Common myeloid progenitor, CD34-positive (primary cell): ENCODE measurements around the gene CATSPERZ.
"Not testable (repeated sequence)": the region's sequence is repeated elsewhere in the genome, so short reads cannot be mapped to it uniquely, and the experiment has no call there.

Experiments used
- CTCF ChIA-PET: fragments of 350-600 bp; sonication (Branson Sonifier 250); formaldehyde crosslinking; loops from one replicate; lab custom pipeline; 2021; ENCODE audit warnings: antibody characterized with exemption; lab: Charles Lee
- POLR2A ChIA-PET: fragments of 350-600 bp; sonication (Branson Sonifier 250); formaldehyde crosslinking; loops from one replicate; lab custom pipeline; 2021; ENCODE audit warnings: antibody characterized with exemption; lab: Charles Lee
- DNase-seq, 3 donors: peaks; one replicate each; pipeline versions ENCODE4 v3.0.0 to v3.0.0-alpha.2; 2013
- H3K27ac ChIP-seq, 2 experiments: 1 replicate in 1 of 2; 2 replicates in 1 of 2; pipeline ENCODE4 v1.7.0; 2013; ENCODE audit warnings: inconsistent platforms in 2 of 2, low read length in 2 of 2, mild to moderate bottlenecking in 2 of 2, low read depth in 1 of 2, moderate library complexity in 1 of 2; ENCODE audit not compliant: severe bottlenecking in 2 of 2, insufficient read depth in 1 of 2, poor library complexity in 1 of 2
- H3K27me3 ChIP-seq, 5 experiments: replicated peaks in 2 of 5; 1 replicate in 3 of 5; 2 replicates in 2 of 5; pipeline versions ENCODE4 v1.6.1 to v1.7.0; 2013; ENCODE audit warnings: low read length in 4 of 5, mild to moderate bottlenecking in 2 of 5, moderate library complexity in 2 of 5, inconsistent platforms in 1 of 5; ENCODE audit not compliant: insufficient read depth in 5 of 5, control insufficient read depth in 4 of 5
- H3K36me3 ChIP-seq, 4 experiments: 1 replicate in 2 of 4; 2 replicates in 2 of 4; pipeline versions ENCODE4 v1.6.1 to v1.7.0; 2013; ENCODE audit warnings: low read length in 3 of 4, control low read depth in 1 of 4, mild to moderate bottlenecking in 1 of 4; ENCODE audit not compliant: control insufficient read depth in 4 of 4, insufficient read depth in 4 of 4
- H3K4me1 ChIP-seq, 4 experiments: 1 replicate in 3 of 4; 2 replicates in 1 of 4; pipeline versions ENCODE4 v1.6.1 to v1.7.1; 2013; ENCODE audit warnings: low read length in 3 of 4, mild to moderate bottlenecking in 3 of 4, control low read depth in 1 of 4, inconsistent platforms in 1 of 4, moderate library complexity in 1 of 4; ENCODE audit not compliant: control insufficient read depth in 4 of 4, insufficient read depth in 4 of 4; ENCODE audit errors: control extremely low read depth in 1 of 4
- H3K4me3 ChIP-seq, 7 experiments: 1 replicate in 4 of 7; 2 replicates in 3 of 7; pipeline versions ENCODE4 v1.5.1 to v1.7.0; 2013; ENCODE audit warnings: mild to moderate bottlenecking in 7 of 7, low read length in 6 of 7, moderate library complexity in 6 of 7, inconsistent platforms in 2 of 7, low read depth in 2 of 7, control low read depth in 1 of 7; ENCODE audit not compliant: insufficient read depth in 4 of 7, control insufficient read depth in 1 of 7; ENCODE audit errors: extremely low read depth in 1 of 7
- H3K9me3 ChIP-seq, 5 experiments: 1 replicate in 4 of 5; 2 replicates in 1 of 5; pipeline versions ENCODE4 v1.6.1 to v1.7.1; 2013; ENCODE audit warnings: low read length in 4 of 5, mild to moderate bottlenecking in 2 of 5, inconsistent platforms in 1 of 5, low read depth in 1 of 5, moderate library complexity in 1 of 5; ENCODE audit not compliant: control insufficient read depth in 4 of 5, insufficient read depth in 2 of 5; ENCODE audit errors: control extremely low read depth in 1 of 5
- WGBS: methylation state at CpG from one replicate; pipeline ENCODE4 v1.1.5; 2013; ENCODE audit not compliant: insufficient coverage; 5-methylcytosine and 5-hydroxymethylcytosine counted together

Gene CATSPERZ

DNA sequence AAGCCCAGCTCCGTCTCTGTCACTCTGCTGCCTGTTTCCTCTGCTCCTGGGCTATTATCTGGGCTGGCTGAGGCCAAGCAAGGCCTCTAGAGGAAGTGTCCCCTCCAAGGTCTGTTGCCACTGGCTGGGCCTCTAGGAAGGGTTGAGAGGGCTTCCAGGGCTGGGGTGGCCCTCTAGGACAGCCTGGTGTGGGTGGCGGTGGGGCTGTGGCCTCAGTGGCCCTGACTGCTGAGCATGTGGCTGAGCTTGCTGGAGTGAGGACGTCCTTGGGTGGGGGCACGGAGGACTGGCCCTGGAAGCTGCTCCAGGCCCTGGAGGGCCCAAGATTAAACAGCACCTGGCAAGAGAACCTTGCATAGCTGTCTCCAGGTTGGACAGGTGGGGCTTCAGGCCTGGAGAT, 23.8 kb downstream of the CATSPERZ start:
- H3K27me3 ChIP-seq, POLR2A ChIA-PET, DNase-seq, H3K27ac ChIP-seq, H3K9me3 ChIP-seq, H3K4me3 ChIP-seq: not testable (repeated sequence)
- CTCF ChIA-PET: interaction anchor here (1.0 to 4.8 kb wide), 7 partner anchors 8 to 325 kb away, joined by 3 to 23 read pairs (median 4); no protein-coding TSS in a partner anchor
- peaks cover 5 to 22% (median 16%) of the 10 kb centered on the region in 4 experiments for H3K36me3 ChIP-seq
- H3K4me1 ChIP-seq: peaks cover 0 to 19% (median 7%) of the 10 kb centered on the region in 4 experiments
- WGBS: 100% methylated on average over 4 of the region's 4 CpGs

DNA sequence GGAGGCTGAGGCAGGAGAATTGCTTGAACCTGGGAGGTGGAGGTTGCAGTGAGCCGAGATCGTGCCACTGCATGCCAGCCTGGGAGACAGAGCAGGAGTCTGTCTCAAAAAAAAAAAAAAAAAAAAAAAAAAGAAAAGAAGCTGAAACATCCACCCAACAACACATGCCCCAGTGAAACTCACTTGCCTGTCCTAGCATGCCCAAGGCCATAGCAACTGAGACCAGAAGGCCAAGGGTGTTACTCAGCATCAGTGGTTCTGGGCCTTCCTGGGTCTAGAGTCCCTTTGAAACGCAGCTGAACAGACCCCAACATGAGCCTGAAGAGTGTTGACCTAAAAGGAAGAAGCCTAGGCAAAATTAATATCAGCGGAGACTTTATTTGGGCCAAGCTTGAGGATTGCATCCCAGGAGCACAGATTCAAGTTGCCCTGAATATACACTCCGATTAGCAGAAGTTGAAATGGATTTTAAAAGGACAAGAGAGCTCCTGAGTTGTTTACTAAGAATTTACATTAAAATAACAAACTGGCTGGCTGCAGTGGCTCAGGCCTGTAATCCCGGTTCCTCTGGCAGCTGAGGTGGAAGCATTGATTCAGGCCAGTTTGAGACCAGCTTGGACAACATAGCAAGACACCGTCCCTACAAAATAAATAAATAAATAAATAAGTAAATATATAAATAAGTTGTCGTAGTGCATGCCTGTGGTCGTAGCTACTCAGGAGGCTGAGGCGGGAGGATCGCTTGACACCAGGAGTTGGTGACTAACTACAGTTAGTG, 24.7 kb downstream of the CATSPERZ start:
- DNase-seq: no peak
- Histone ChIP-seq H3K9me3 (no peaks in the 10 kb centered on the region), H3K27ac (no peak overlapping the region), H3K4me1 (peaks cover 0 to 13% (median 0%) of the 10 kb centered on the region in 4 experiments), H3K36me3 (peaks cover 5 to 22% (median 16%) of the 10 kb centered on the region in 4 experiments), H3K27me3 (no peaks in the 10 kb centered on the region), H3K4me3 (no peak overlapping the region)
- 95% methylated on average over 5 of the region's 11 CpGs for WGBS
- ChIA-PET POLR2A (no interaction called here), CTCF (interaction anchor here (1.0 to 4.8 kb wide), 4 partner anchors 10 to 48 kb away, joined by 3 to 23 read pairs (median 4); no protein-coding TSS in a partner anchor)

- no peak for DNase-seq
- Histone ChIP-seq H3K4me1 (peaks cover 0 to 29% (median 11%) of the 10 kb centered on the region in 4 experiments), H3K9me3 (no peaks in the 10 kb centered on the region), H3K27me3 (no peaks in the 10 kb centered on the region), H3K27ac (no peak overlapping the region), H3K36me3 (peaks cover 0 to 7% (median 5%) of the 10 kb centered on the region in 4 experiments), H3K4me3 (no peak overlapping the region)
- WGBS: 100% methylated on average over 1 of the region's 2 CpGs
- CTCF ChIA-PET: interaction anchor here (1.1 to 1.8 kb wide), 4 partner anchors 10 to 32 kb away, joined by 3 to 5 read pairs (median 3); partner anchors contain the start of genes PRDX5 and TRMT112
- POLR2A ChIA-PET: interaction anchor here (0.6 to 0.9 kb wide), 2 partner anchors 10 to 45 kb away, joined by 3 to 6 read pairs; partner anchors contain the start of genes PRDX5 and TRMT112
These were observed 27.2 kb downstream of the CATSPERZ start for GRCh38 chr11:64327375-64327774.

DNA sequence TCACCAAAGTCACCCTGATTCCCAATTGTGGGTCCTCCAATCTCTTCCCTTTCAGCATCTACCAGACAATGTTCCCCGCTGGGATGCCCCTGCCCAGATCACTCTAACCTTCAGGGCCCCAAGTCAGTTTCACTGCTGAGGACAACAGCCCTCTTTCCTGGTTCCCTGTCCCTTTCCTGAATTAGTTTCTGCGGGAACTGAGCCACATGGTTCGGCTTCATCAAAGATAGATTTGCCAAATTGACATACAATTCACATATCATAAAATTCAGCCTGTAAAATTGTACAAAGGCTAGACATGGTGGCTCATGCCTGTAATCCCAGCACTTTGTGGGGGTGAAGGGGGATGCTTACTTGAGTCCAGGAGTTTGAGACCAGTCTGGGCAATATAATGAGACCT, 27.8 kb downstream of the CATSPERZ start:
- H3K36me3 ChIP-seq: peaks cover 0 to under 1% (median 0%) of the 10 kb centered on the region in 4 experiments
- no peaks in the 10 kb centered on the region for H3K27me3 ChIP-seq
- ChIA-PET POLR2A (no interaction called here), CTCF (interaction anchor here (1.1 to 1.8 kb wide), 4 partner anchors 10 to 33 kb away, joined by 3 to 5 read pairs (median 3); partner anchors contain the start of genes PRDX5 and TRMT112)
- H3K4me3 ChIP-seq: no peak overlapping the region
- H3K4me1 ChIP-seq: peaks cover 0 to 33% (median 13%) of the 10 kb centered on the region in 4 experiments
- WGBS: no CpG with 5 or more reads among the region's 3 CpGs
- H3K9me3 ChIP-seq: no peaks in the 10 kb centered on the region
- H3K27ac ChIP-seq: no peak overlapping the region
- no peak for DNase-seq

DNA sequence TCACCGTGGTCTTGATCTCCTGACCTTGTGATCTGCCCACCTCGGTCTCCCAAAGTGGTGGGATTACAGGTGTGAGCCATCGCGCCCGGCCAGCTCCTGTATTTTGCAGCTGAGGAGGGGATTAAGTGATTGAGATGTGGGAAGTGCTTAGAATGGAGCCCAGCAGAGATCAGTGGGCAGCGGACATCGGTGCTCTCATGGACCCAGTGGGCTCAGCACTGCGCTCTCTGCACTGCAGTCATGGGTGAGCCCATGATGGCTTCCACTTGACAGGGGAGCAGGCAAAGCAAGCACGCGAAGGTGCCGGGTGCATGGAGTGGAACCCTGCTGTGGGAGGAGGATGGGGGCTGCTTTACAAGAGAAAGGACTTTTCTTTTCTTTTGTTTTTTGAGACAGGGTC, 30.7 kb downstream of the CATSPERZ start:
- ChIA-PET CTCF (interaction anchor here (0.7 to 11.1 kb wide), 18 partner anchors 8 to 728 kb away, joined by 3 to 136 read pairs (median 8); partner anchors contain the start of genes BAD, CCDC88B, ESRRA and PLCB3), POLR2A (interaction anchor here (0.7 to 1.9 kb wide), 4 partner anchors 9 to 26 kb away, joined by 3 to 18 read pairs (median 6); partner anchors contain the start of genes CCDC88B, ESRRA, PRDX5 and TRMT112)
- Histone ChIP-seq H3K27ac (no peak overlapping the region), H3K36me3 (no peaks in the 10 kb centered on the region), H3K4me3 (no peak overlapping the region), H3K27me3 (no peaks in the 10 kb centered on the region), H3K4me1 (peaks cover 0 to 34% (median 20%) of the 10 kb centered on the region in 4 experiments), H3K9me3 (no peaks in the 10 kb centered on the region)
- 89% methylated on average over 8 of the region's 11 CpGs for WGBS
- DNase-seq: peak in 1 of 3 donors; percentile 21

- H3K9me3 ChIP-seq: no peaks in the 10 kb centered on the region
- H3K27me3 ChIP-seq: no peaks in the 10 kb centered on the region
- H3K4me3 ChIP-seq: peak overlapping the region in 3 of 7 experiments; percentile 8 to 36 (median 15)
- ChIA-PET CTCF (interaction anchor here (0.6 to 11.1 kb wide), 22 partner anchors 9 to 131 kb away, joined by 3 to 136 read pairs (median 6); partner anchors contain the start of genes BAD, CCDC88B, ESRRA and PLCB3), POLR2A (interaction anchor here (0.6 to 1.9 kb wide), 6 partner anchors 8 to 69 kb away, joined by 3 to 18 read pairs (median 4); partner anchors contain the start of genes CCDC88B, ESRRA, PRDX5 and TRMT112)
- DNase-seq: peak; percentile 94 to 98 (median 97)
- H3K27ac ChIP-seq: peak overlapping the region in 1 of 2 experiments; percentile 27
- 33% methylated on average over 17 of the region's 20 CpGs for WGBS
- H3K36me3 ChIP-seq: no peaks in the 10 kb centered on the region
- peaks cover 0 to 40% (median 20%) of the 10 kb centered on the region in 4 experiments for H3K4me1 ChIP-seq
These were observed 31.6 kb downstream of the CATSPERZ start for GRCh38 chr11:64331569-64332371.
